Measurements from ENCODE around the gene TMEM258. TPM values are rescaled to one million over a fixed set of nuclear protein-coding genes. Genes with fewer than 3 reads are reported as not detected.

The TMEM258 gene
- polyA plus RNA-seq, 1 of the 3 experiments (the other 2 are of a cell fraction), result 454 TPM

GRCh38 chr11:61814247-61814957 is 22.0 kb upstream of the TMEM258 start:
- Histone ChIP-seq H3K4me3 (ENCODE audit: low read depth in 2 of 2, low read length in 1 of 2) (peak overlapping the region; percentile 83 to 87), H4K20me1 (ENCODE audit: insufficient read depth) (no peaks in the 10 kb centered on the region), H3K79me2 (ENCODE audit: insufficient read depth) (peaks cover 16% of the 10 kb centered on the region; the same call in 1 of the 2 replicates), H3K9me2 (no peaks in the 10 kb centered on the region), H3K9ac (peak overlapping the region; percentile 81), H3K36me3 (replicated peaks in 1 of 2; ENCODE audit: control insufficient read depth in 1 of 2, insufficient read depth in 2 of 2, low read length in 1 of 2) (peaks cover 7 to 30% of the 10 kb centered on the region in 2 experiments), H3K27ac (ENCODE audit: low read depth in 2 of 2, low read length in 1 of 2) (peak overlapping the region; percentile 88 to 99), H3K9me3 (no peaks in the 10 kb centered on the region), H3K27me3 (ENCODE audit: insufficient read depth) (no peaks in the 10 kb centered on the region), H3F3A (replicated peaks; ENCODE audit: insufficient read depth) (peaks cover 30% of the 10 kb centered on the region), H3K4me2 (peak overlapping the region; percentile 98), H3K4me1 (ENCODE audit: control insufficient read depth in 1 of 2, insufficient read depth in 2 of 2, low read depth in 1 of 2, low read length in 1 of 2) (peaks cover 9 to 19% of the 10 kb centered on the region in 2 experiments; a peak in 3 of 4 replicates), H2AFZ (ENCODE audit: low read depth) (peak overlapping the region; percentile 72)
- TF ChIP-seq, protein P1, sequence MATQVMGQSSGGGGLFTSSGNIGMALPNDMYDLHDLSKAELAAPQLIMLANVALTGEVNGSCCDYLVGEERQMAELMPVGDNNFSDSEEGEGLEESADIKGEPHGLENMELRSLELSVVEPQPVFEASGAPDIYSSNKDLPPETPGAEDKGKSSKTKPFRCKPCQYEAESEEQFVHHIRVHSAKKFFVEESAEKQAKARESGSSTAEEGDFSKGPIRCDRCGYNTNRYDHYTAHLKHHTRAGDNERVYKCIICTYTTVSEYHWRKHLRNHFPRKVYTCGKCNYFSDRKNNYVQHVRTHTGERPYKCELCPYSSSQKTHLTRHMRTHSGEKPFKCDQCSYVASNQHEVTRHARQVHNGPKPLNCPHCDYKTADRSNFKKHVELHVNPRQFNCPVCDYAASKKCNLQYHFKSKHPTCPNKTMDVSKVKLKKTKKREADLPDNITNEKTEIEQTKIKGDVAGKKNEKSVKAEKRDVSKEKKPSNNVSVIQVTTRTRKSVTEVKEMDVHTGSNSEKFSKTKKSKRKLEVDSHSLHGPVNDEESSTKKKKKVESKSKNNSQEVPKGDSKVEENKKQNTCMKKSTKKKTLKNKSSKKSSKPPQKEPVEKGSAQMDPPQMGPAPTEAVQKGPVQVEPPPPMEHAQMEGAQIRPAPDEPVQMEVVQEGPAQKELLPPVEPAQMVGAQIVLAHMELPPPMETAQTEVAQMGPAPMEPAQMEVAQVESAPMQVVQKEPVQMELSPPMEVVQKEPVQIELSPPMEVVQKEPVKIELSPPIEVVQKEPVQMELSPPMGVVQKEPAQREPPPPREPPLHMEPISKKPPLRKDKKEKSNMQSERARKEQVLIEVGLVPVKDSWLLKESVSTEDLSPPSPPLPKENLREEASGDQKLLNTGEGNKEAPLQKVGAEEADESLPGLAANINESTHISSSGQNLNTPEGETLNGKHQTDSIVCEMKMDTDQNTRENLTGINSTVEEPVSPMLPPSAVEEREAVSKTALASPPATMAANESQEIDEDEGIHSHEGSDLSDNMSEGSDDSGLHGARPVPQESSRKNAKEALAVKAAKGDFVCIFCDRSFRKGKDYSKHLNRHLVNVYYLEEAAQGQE (IDR thresholded peaks at IDR 0.05; ENCODE audit: low read depth, low read length), result no peak
- peak; percentile 89 for TF ChIP-seq RFX5 (IDR thresholded peaks at IDR 0.05; ENCODE audit: low read length)
- peak; percentile 47 for DNase-seq
- CTCF ChIA-PET, result interaction anchor here (0.8 to 10.5 kb wide), 12 partner anchors 9 to 294 kb away, joined by 3 to 149 read pairs (median 12); partner anchors contain the start of genes FADS2, FEN1 and TMEM258
- POLR2A ChIA-PET, result interaction anchor here (0.8 to 4.9 kb wide), 15 partner anchors 9 to 523 kb away, joined by 3 to 84 read pairs (median 4); partner anchors contain the start of genes ASRGL1, BEST1, FADS2 and FEN1
- WGBS (ENCODE audit: low lambda C conversion rate), result 69% methylated on average over 15 of the region's 16 CpGs

DNA sequence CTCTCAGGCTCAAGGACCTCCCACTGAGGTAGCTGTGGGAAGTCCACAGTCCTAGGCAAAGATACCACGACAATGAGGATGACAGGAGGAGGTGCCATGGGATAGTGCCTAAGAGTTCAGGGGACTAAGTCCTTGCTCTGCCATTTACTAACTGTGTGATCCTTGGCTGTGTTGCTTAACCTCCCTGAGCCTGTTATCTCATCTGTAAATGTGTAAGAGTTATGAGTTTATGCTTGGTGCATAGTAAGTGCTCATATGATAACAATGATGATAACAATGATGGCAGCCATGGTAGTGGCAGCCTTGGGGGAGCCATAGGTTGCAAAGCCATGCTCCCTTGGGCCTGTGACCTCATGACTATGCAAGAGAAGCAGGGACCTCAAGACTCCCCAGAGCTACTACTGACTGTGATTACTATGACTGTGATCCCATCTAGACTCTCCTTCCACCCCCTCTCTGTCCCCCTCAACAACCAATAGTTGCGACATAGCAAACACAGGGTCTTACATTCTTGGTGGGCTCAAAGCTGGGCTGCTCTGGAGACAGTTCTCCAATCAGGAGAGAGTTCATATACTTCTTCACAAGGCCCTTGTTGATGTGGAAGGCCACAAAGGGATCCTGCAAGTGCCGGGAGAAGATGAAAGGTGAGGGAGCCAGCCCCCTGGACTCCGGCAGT is 20.5 kb upstream of the TMEM258 start:
- CTCF ChIA-PET, result interaction anchor here (0.8 to 10.5 kb wide), 5 partner anchors 8 to 295 kb away, joined by 3 to 149 read pairs (median 13); partner anchors contain the start of genes FEN1 and TMEM258
- Histone ChIP-seq H4K20me1 (ENCODE audit: insufficient read depth) (no peaks in the 10 kb centered on the region), H3K36me3 (replicated peaks in 1 of 2; ENCODE audit: control insufficient read depth in 1 of 2, insufficient read depth in 2 of 2, low read length in 1 of 2) (peaks cover 12 to 40% of the 10 kb centered on the region in 2 experiments), H3F3A (replicated peaks; ENCODE audit: insufficient read depth) (peaks cover 24% of the 10 kb centered on the region), H3K4me2 (no peak overlapping the region), H3K4me3 (ENCODE audit: low read depth in 2 of 2, low read length in 1 of 2) (no peak overlapping the region), H3K9ac (no peak overlapping the region), H3K9me2 (no peaks in the 10 kb centered on the region), H3K9me3 (no peaks in the 10 kb centered on the region), H3K27ac (ENCODE audit: low read depth in 2 of 2, low read length in 1 of 2) (no peak overlapping the region), H2AFZ (ENCODE audit: low read depth) (no peak overlapping the region), H3K4me1 (ENCODE audit: control insufficient read depth in 1 of 2, insufficient read depth in 2 of 2, low read depth in 1 of 2, low read length in 1 of 2) (peaks cover 7 to 15% of the 10 kb centered on the region in 2 experiments; a peak in 3 of 4 replicates), H3K27me3 (ENCODE audit: insufficient read depth) (no peaks in the 10 kb centered on the region), H3K79me2 (ENCODE audit: insufficient read depth) (peaks cover 16% of the 10 kb centered on the region; the same call in 1 of the 2 replicates)
- DNase-seq, result no peak
- WGBS (ENCODE audit: low lambda C conversion rate), result 100% methylated on average over 4 of the region's 4 CpGs
- TF ChIP-seq EZH2phosphoT487 (IDR thresholded peaks at IDR 0.05; ENCODE audit: borderline replicate concordance, low read depth), result no peak
- TF ChIP-seq FOXJ3 (CRISPR knock-in tag; IDR thresholded peaks at IDR 0.05), result no peak
- no peak for TF ChIP-seq JUND (IDR thresholded peaks at IDR 0.05)
- TF ChIP-seq EP300 (IDR thresholded peaks at IDR 0.05; ENCODE audit: borderline replicate concordance in 1 of 2, low read depth in 1 of 2, low read length in 1 of 2), result no peak
- no peak for TF ChIP-seq NFIC (IDR thresholded peaks at IDR 0.05; ENCODE audit: borderline replicate concordance)
- no peak for TF ChIP-seq GABPA (IDR thresholded peaks at IDR 0.05; ENCODE audit: low read depth)
- TF ChIP-seq FOSL2 (IDR thresholded peaks at IDR 0.05; ENCODE audit: borderline replicate concordance, low read depth), result no peak
- TF ChIP-seq MXI1 (IDR thresholded peaks at IDR 0.05; ENCODE audit: low read depth, low read length), result no peak
- no peak for TF ChIP-seq CTCF (IDR thresholded peaks at IDR 0.05)
- no peak for TF ChIP-seq POLR2AphosphoS5 (IDR thresholded peaks at IDR 0.05; ENCODE audit: low read depth, low read length)
- TF ChIP-seq TAF1 (IDR thresholded peaks at IDR 0.05; ENCODE audit: borderline replicate concordance, low read depth, low read length), result no peak
- TF ChIP-seq RCOR1 (IDR thresholded peaks at IDR 0.05; ENCODE audit: low read length), result no peak
- TF ChIP-seq RXRA (IDR thresholded peaks at IDR 0.05; ENCODE audit: borderline replicate concordance, low read depth), result no peak
- POLR2A ChIA-PET, result no interaction called here

All from SK-N-SH (cell line).